Activated effector memory CD4-positive, alpha-beta T cell treated with Interleukin-2 at 50 U/mL for 16 hours (primary cell): ENCODE results near the gene GSTM5.
"Not testable (repeated sequence)": the region's sequence is repeated elsewhere in the genome, so short reads cannot be mapped to it uniquely, and the experiment has no call there.

Experiments
- DNase-seq: peaks from one replicate; pipeline ENCODE4 v3.0.0-alpha.2; 2020

Gene GSTM5

GRCh38 chr1:109732390-109732881, 20.4 kb downstream of the GSTM5 start:
- DNase-seq: no peak

- DNase-seq: no peak
Observed at GRCh38 chr1:109733236-109733870, 21.3 kb downstream of the GSTM5 start.

GRCh38 chr1:109739738-109740614, 27.9 kb downstream of the GSTM5 start:
- peak; percentile 70 for DNase-seq

GRCh38 chr1:109740615-109741373, 28.7 kb downstream of the GSTM5 start, which contains the start of gene GSTM3:
TSS of gene GSTM3 (minus strand) at chr1:109741038. CDS start at chr1:109740287, 751 bp downstream.
- DNase-seq: no peak

- DNase-seq: not testable (repeated sequence)
Observed at GRCh38 chr1:109748311-109748710, 36.3 kb downstream of the GSTM5 start.

GRCh38 chr1:109749221-109749620, 37.2 kb downstream of the GSTM5 start:
- no peak for DNase-seq

GRCh38 chr1:109750241-109750882, 38.3 kb downstream of the GSTM5 start:
- DNase-seq: no peak

- DNase-seq: no peak
Observed at GRCh38 chr1:109750920-109751319, 38.9 kb downstream of the GSTM5 start.

- DNase-seq: no peak
Observed at GRCh38 chr1:109751531-109752260, 39.6 kb downstream of the GSTM5 start.

- DNase-seq: no peak
Observed at GRCh38 chr1:109754738-109755137, 42.7 kb downstream of the GSTM5 start.

- DNase-seq: not testable (repeated sequence)
Observed at GRCh38 chr1:109756325-109756724, 44.3 kb downstream of the GSTM5 start.

GRCh38 chr1:109756848-109757521, 44.9 kb downstream of the GSTM5 start:
- DNase-seq: no peak

- DNase-seq: no peak
Observed at GRCh38 chr1:109757936-109758786, 46.1 kb downstream of the GSTM5 start.

- no peak for DNase-seq
Observed at GRCh38 chr1:109759513-109760334, 47.7 kb downstream of the GSTM5 start.

GRCh38 chr1:109760581-109761226, 48.7 kb downstream of the GSTM5 start:
- no peak for DNase-seq

GRCh38 chr1:109761227-109762038, 49.4 kb downstream of the GSTM5 start:
- DNase-seq: no peak

- no peak for DNase-seq
Observed at GRCh38 chr1:109762039-109762585, 50.1 kb downstream of the GSTM5 start.
